Stimulated activated CD8-positive, alpha-beta memory T cell treated with anti-CD3 and anti-CD28 coated beads, Interleukin-2, amount 100 ng/mL, for 1 hour (primary cell): ENCODE results near the gene XPO4.
"Not testable (repeated sequence)": the region's sequence is repeated elsewhere in the genome, so short reads cannot be mapped to it uniquely, and the experiment has no call there.

Source experiments
- DNase-seq, 2 donors: peaks; one replicate each; pipeline ENCODE4 v3.0.0-alpha.2; 2020; ENCODE audit warnings: low read depth in 2 of 2

The XPO4 gene

DNA sequence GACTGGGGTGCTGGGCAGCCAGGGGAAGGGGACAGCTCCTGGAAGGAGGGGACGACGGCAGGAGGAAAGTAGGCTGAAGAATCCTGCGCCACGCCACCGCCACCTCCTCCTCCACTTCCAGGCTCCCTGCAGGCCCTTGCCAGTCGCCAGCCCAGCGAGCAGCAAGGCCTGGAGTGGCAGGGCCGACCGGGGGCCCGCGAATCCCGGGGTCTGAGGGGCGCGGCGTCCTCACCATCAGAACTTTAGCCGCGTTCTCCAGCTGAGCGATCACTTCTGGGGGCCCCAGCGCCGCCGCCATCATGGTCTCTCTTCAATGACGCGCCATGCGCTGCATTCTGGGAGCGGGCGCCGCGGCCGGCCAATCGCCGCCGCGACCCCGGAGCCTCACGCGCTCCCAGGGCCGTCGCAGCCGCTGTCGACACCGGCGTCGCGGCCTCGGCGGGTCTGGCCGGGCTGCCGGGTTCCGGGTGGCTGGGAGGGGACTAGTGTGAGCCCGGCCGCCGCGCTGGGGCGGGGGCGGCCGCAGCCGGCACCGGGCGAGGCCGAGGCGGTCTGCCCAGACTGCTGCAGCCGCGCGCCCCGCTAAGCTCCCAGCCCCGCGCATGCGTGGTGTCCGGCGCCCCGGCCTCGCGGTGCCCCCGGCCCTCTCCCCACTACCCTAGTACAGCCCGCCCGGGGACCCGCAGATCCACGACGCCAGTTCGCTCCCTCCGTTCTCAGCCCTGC, at the start of gene XPO4:
XPO4 (minus strand) TSS at position 309 of the 726 bp plus-strand sequence; CDS start at position 301, 8 bp downstream.
- DNase-seq = peak; percentile 50 to 57

DNA sequence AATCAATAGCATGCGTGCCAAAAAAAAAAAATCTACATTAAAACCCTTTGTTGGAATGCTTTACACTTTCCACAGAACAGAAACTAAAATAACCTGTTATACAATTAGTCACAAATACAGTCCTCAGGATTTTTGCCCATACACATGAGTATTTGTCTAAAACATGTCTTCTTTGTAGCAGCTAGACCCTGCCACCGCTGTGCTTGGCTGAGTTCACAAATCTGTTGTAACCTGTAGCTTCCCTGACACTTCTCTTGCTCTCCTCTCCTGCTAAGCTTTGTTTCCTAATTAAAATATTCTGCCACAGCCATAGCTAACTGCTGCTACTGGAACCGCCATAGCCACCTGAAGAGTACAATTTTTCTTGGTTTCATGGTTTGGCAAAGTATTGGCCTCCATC, 45.5 kb upstream of the XPO4 start:
- not testable (repeated sequence) for DNase-seq

DNA sequence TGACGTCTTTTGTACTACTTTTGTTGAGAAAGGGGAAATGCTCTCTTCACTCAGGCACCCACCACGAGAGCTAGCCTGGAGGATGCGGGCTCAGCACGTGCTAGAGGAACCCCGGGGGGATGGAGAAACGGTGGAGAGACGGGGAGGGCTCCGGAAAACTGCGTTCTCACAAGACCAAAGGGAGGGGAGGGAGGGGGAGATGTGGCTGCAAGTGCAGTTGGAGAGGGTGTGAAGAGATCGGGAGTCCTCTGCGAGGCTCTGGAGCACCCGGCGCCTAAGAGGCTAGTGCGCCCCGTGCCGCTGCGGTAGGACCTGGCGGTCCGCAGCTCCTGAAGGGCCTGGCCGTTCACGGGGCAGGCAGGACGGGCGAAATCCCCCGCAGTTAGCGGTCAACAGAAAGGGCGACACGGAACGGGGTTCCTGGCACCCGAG, 43.4 kb upstream of the XPO4 start:
- DNase-seq = no peak

DNA sequence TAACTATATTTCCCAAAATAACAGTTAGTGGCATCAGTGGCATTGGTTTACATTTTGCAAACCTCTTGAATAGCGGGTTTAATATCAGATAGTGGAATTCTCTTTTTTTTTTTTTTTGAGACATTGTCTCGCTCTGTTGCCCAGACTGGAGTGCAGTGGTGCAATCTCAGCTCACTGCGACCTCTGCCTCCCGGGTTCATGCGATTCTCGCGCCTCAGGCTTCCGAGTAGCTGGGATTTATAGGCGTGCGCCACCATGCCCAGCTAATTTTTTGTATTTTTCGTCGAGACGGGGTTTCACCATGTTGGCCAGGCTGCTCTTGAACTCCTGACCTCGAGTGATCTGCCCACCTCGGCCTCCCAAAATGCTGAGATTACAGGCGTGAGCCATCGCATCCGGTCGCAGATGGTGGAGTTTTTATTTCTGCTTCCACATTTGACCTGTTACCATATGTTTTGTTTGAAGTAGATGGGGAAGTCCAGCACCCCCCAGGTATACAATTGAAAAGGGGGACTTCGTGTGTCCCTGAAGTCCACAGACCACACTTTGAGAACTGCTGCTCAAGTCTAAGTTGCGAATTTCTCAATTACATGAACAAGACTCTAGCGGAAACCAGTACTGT, 40.5 kb upstream of the XPO4 start:
- DNase-seq = no peak

DNA sequence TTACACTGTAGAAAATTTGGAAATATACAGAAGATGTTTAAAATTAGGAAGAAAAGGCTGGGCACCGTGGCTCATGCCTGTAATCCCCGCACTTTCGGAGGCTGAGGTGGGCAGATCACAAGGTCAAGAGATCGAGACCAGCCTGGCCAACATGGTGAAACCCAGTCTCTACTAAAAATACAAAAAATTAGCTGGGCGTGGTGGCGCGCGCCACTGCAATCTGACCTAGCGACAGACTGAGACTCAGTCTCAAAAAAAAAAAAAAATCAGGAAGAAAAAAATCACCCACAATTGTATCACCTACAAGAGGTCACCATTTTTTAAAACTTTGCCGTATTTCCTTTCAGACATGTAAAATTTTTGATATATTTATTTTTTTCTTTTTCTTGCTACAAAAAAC, 38.0 kb upstream of the XPO4 start:
- not testable (repeated sequence) for DNase-seq

DNA sequence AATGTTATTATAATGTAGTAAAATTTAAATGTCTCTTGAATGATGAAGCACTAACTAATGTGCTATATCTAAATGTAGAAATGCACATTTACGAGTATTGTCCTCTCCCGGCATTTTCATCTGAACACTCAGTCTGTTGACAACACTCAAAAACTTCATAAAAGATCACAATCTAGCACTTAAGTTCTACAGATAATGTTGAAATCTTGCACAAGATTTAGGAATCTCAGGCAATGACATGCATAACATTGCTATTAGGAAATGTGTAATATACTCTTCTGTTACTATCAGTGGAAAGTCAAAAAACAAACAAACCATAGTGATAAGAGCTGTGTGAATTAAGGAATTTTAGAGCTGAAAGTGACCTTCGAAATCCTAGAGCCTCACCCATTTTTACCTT, 37.5 kb upstream of the XPO4 start:
- DNase-seq = no peak

DNA sequence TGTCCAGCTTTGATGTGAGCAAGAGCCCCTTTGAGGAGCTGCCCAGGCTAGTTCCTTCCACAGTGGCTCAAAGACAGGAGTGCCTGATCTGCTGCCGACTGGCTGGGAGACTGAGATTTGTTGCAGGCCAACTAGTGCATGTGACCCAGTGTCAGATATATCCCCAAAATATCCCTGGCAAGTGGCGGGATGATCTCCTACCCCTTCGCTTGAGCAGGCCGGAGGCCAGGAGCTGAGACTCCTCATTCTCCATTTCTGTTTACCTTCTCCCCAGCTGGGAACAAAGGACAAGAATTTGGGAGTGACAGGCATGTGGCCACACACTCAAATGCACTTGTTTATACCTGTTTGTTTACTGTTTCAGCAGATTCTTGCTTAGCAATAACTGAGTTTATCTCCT, 37.1 kb upstream of the XPO4 start:
- DNase-seq = no peak

DNA sequence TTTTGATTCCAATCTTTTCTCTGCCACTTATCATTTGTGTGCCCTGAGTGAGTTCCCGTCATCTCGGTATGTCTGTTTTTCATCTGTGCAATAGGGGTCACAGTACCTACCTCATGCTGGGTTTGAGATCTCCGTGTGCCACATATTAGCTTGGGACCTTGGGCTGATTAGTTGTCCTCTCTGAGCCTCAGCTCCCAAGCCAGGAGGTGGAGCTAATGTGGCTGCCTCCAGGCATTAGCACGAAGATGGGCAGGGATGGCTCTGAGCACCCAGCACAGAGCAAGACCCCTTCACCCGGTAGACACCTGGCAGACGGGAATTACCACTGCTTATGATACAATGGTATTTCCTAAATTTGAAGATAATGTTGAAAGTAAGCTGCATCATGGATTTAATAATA, 35.8 kb upstream of the XPO4 start:
- no peak for DNase-seq

DNA sequence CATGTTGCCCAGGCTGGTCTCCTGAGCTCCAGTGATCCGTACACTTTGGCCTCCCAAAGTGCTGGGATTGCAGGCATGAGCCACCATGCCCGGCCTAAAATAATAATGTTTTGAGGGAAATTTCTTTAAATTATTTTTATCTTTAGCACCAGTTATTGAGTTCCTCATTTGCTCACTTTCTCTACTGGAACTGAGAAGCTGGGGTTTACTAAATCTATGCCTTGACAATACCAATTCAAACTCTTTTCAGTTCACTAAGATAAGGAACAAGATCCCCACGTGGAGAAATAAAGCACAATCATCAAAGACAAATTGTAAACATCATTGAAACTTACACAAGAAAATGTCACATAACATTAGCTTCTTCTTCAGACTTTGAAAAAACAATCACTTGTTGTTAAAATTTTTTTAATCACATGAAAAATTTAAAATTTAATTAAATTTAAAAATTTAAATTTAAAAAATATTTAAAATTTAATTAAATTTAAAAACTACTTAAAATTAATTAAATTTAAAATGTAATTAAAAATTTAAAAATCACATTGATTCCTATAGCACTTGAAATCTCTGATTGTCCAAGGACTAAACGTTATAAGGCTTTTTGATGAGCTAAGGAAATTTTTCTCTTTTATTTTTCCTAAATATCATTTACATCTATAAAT, 25.2 kb upstream of the XPO4 start:
- no peak for DNase-seq

DNA sequence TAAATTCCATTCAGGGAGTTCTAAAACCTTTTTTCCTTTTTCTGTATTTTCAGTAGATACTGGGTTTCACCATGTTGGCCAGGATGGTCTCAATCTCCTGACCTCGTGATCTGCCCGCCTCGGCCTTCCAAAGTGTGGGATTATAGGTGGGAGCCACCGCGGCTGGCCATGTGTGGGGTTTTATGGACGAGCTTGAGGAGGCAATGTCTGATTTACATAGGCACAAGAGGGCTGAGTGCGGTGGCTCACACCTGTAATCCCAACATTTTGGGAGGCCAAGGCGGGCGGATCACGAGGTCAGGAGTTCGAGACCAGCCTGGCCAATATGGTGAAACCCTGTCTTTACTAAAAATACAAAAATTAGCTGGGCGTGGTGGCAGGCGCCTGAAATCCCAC, 22.8 kb upstream of the XPO4 start:
- not testable (repeated sequence) for DNase-seq

DNA sequence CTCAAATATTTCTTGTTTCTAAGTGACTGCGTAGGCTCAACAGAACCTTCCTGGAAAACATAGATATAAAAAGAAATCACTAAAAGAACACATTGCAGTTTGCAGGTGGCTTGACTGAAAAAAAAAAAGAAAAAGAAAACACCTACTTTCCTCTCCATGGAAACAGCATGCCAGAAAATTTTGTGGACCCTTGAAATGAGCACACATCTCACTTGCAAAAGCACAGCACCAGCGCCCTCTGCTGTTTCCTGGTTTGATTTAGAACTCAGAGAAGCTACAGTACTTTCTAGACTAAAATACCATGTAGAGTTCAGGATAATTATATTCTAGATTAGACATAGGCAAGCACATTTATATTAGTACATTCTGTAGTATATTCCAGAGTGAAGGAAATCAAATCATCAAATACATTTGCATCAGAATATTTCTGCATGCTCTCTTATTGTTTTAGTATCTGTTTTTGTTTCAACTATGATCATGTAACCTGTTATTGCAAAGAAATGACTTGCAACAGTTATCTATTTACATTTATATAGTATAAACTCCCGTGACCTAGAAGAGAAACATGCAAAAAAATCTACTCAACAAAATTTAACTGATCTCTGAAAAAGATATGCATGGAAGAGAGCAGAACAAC, 22.3 kb upstream of the XPO4 start:
- peak; percentile 28 to 59 for DNase-seq

DNA sequence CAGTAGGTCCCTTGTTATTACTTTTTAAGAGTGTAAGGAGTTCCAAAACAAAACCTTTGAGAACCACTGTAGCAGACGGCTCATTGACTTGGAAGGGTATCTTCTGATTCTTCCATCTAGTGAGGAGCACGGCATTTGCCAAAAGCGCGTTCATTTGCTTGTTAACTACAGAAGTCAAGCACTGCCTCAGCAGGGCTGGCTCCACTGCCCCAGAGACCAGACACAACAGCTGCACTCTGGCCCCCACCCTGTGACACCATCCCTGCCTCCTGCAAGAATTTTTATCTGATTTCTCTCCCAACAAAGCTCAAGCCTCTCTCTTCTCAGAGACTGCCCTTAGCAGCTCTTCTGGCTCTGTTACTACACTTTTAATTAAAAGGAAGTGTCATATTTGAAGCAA, 20.7 kb upstream of the XPO4 start:
- DNase-seq = no peak

DNA sequence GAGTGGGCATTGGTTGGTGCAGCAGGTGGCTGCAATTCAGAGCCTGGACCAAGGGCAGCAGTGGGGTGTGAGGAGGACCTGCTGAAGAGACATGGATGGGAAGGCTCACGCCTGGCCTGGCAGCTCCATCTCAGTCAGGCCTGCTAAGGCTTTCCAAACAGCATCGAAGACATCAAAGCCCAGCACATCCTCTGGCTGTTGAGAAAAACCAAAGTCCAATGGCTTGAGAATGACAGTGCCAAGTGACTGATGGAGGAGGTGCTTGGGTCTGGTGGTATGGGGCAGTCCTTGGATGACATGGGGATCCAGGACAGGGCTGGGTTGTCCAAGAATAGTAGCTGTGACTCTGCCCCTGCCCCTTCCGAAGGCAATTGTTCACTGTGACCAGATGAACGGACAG, 19.0 kb upstream of the XPO4 start:
- no peak for DNase-seq

DNA sequence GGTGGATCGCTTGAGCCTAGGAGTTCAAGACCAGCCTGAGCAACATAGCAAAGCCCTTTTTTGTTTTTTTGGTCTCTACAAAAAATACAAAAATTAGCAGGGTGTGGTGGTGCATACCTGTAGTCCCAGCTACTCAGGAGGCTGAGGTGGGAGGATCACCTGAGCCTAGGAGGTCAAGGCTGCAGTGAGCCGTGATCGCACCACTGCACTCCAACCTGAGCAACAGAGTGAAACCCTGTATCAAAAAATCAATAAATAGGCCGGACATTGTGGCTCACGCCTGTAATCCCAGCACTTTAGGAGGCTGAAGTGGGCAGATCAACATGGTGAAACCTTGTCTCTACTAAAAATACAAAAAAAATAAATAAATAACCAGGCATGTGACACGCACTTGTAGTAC, 13.1 kb upstream of the XPO4 start:
- not testable (repeated sequence) for DNase-seq

DNA sequence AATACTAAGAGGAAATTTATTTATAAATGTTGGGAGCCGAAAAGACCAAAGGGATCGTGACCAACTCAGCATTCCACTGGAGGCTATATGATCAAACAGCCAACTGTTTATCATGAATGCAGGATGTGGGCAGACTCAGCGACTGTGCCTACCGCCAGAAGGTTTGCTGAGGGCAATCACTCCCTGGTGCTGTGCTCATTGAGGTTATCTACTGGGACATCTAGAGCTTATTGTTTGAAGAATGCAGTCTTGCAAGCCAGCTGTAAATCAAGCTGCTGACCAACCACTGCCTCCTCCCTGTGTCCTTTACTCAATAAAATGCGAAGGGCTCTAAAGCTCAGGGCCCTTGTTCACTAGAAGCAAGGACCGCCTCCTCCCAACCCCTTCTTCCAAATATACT, 8.5 kb upstream of the XPO4 start:
- no peak for DNase-seq

DNA sequence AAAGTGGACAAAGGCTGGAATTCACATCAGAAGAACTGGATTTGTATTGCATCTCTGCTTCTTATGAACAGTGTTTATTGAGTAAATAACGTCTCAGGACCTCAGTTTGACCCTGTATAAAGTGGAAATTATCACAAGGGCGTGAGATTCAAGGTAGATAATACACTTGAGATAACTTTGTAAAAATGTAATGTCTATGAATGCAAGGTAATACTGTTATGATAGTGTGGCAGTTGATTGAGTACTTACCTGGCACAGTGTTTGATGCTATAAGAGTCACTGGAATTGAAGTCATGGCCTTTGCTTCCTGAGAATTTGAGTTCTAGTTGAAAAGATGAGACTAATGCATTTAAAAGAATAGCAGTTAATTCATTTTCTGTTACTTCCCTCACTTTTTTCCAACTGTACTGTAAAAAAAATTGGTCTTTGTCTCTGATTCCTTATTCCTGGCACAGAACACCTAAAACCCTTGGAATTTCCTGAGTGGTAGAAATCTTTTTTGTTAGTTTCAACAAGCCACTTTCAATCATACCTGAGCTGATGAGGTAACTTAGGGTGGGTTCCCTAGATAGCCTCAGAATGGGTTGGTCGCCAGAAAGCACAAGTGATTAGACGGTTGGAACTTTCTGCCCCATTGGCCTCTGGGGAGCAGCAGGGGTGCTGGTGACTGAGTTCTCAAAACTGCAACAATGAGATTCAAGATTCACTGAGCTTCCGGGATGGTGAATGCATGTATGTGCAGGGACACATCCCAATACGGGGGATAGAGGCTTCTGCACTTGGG, 6.4 kb upstream of the XPO4 start:
- no peak for DNase-seq

DNA sequence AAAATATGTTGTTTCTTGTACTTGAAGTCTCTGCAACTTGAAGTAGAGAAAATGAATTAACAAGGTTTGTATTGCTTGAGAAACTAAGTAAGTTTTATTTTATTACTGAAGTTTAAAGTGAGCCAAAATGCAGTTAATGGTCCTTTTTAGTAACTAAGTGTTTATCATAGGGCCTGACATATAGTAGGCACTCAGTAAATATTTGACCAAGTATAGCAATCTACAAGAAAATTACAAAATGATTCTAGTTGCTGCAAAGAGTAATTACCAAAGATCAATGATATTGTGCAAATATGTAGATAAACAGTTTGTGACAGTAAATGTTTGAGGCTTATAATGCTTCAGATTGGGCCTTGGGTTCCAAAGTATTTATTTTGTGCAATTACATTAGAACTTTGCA, 2.4 kb upstream of the XPO4 start:
- no peak for DNase-seq

DNA sequence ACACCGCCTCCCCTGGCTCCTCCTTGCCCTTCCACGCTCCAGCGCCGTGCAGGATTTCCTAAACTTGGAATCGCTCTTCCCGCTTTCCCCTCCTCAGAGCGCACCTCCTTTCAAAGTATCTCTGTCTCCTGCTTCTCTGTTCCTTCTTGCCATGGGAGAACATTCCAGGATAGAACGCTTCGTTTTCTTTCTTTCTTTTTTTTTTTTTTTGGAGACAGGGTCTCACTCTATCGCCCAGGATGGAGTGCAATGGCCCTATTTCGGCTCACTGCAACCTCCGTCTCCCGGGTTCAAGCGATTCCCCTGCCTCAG, 574 bp upstream of the XPO4 start:
- DNase-seq = no peak

DNA sequence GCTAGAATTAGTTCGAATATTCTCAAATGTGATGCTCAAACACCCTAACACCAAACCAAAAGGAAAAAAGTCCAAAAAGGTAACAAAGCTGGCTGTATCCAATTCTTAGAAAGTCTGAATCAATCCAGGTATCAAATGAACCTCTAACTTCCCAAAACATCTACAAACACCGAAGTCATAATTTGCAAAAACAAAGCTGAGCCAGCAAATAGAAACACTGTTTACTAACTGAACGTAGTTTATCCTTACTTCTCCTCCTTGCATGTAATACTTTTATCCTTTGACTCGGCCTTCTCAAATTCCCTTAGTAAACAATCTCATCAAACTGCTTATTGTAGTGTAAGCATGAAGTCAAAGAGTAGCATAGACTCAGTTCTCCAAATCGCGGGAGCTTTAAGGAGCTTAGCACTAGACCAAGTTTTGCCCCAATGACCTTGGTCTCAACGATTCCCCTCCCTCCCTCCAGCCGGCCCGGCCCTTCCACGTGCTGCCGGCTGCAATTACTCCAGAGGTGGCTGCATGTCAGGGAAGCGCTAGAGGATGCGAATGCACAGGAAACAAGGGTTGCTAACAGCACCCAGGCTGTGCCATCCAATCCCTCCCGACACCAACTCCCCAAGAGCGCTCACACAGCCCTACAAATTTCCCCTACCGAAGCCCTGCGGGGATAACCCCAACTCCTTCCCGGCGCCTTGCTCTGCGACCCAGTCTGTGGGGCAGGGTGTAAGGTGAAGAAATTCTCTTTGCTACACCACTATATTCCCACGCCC, 693 bp downstream of the XPO4 start:
- DNase-seq = no peak

DNA sequence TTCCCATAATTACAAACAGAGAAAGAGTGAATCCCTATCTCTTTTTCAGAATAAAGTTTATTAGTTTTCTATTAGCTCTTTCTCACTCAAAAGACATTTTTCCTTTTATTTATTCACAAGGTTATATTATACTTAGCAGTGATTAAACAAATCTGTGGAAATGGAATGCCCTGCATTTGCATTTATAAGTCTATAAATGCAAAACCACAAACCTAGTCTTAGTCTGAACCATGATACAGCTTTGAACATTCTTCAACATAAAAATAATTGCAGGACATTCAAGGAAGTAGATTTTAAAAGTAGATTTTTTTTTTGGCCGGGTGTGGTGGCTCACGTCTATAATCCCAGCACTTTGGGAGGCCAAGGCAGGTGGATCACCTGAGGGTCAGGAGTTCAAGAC, 8.3 kb downstream of the XPO4 start:
- no peak for DNase-seq

DNA sequence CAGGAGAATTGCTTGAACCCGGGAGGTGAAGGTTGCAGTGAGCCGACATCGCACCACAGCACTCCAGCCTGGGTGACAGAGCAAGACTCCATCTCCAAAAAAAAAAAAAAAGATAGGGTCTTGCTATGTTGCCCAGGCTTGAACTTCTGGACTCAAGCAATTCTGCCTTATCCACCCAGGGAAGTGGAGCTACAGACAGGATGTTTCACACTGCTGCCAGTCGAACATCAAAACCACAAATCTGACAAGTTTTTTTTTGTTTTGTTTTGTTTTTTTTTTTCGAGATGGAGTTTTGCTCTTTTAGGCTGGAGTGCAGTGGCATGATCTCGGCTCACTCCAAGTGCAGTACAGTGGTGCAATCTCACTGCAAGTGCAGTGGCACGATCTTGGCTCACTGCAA, 10.8 kb downstream of the XPO4 start:
- DNase-seq = no peak
